Sigmoid colon (tissue), 3 donors: ENCODE measurements around the gene GAB2.

Experiments
- CTCF ChIP-seq, 4 experiments: fragments of 450-650 bp in 3 of 4; fragments of 200-600 bp in 1 of 4; IDR thresholded peaks; one replicate each; pipeline ENCODE4 v1.5.1; 2016 to 2019; ENCODE audit warnings: antibody characterized with exemption in 4 of 4, mild to moderate bottlenecking in 3 of 4, moderate library complexity in 2 of 4
- POLR2A ChIP-seq, 2 donors: fragments of 450-650 bp; IDR thresholded peaks; one replicate each; pipeline ENCODE4 v1.6.1; 2016; ENCODE audit warnings: antibody characterized with exemption in 2 of 2, mild to moderate bottlenecking in 2 of 2, moderate library complexity in 2 of 2

GRCh38 chr11:78170413-78170812, 247.2 kb downstream of the GAB2 start:
- TF ChIP-seq POLR2A (IDR thresholded peaks at IDR 0.05) (no peak), CTCF (IDR thresholded peaks at IDR 0.05) (no peak)
